Spleen (tissue), 11 donors: ENCODE results near the gene ZSWIM2. TPM values are rescaled to one million over a fixed set of nuclear protein-coding genes. Genes with fewer than 3 reads are reported as not detected.
"Not testable (repeated sequence)": the region's sequence is repeated elsewhere in the genome, so short reads cannot be mapped to it uniquely, and the experiment has no call there.

Experiments
- DNase-seq: peaks from one replicate; pipeline ENCODE4 v3.0.0-alpha.2; 2020
- H3K27ac ChIP-seq, 8 donors: fragments of 200-600 bp; sonication (generic) in 7 of 8; 1 replicate in 4 of 8; 2 replicates in 4 of 8; pipeline versions ENCODE4 v1.5.0 to v1.8.0; 2016 to 2021; ENCODE audit warnings: inconsistent platforms in 4 of 8, mild to moderate bottlenecking in 4 of 8, moderate library complexity in 1 of 8
- H3K27me3 ChIP-seq, 7 donors: fragments of 200-600 bp; sonication (generic) in 6 of 7; replicated peaks in 1 of 7; 1 replicate in 4 of 7; 2 replicates in 3 of 7; pipeline versions ENCODE4 v1.5.0 to v1.8.0; 2016 to 2021; ENCODE audit warnings: inconsistent platforms in 3 of 7, mild to moderate bottlenecking in 1 of 7
- H3K36me3 ChIP-seq, 6 donors: fragments of 200-600 bp; sonication (generic) in 5 of 6; 1 replicate in 4 of 6; 2 replicates in 2 of 6; pipeline versions ENCODE4 v1.5.0 to v1.8.0; 2016 to 2021; ENCODE audit warnings: inconsistent platforms in 2 of 6
- H3K4me1 ChIP-seq, 6 donors: fragments of 200-600 bp; sonication (generic) in 5 of 6; 1 replicate in 3 of 6; 2 replicates in 3 of 6; pipeline versions ENCODE4 v1.5.0 to v1.8.0; 2016 to 2021; ENCODE audit warnings: inconsistent platforms in 3 of 6
- H3K4me3 ChIP-seq, 8 donors: fragments of 200-600 bp; sonication (generic) in 7 of 8; 1 replicate in 4 of 8; 2 replicates in 4 of 8; pipeline versions ENCODE4 v1.5.0 to v1.8.0; 2016 to 2021; ENCODE audit warnings: inconsistent platforms in 4 of 8, mild to moderate bottlenecking in 4 of 8, moderate library complexity in 2 of 8
- H3K9me3 ChIP-seq, 8 donors: fragments of 200-600 bp; sonication (generic) in 7 of 8; 1 replicate in 4 of 8; 2 replicates in 4 of 8; pipeline versions ENCODE4 v1.5.0 to v1.8.0; 2016 to 2021; ENCODE audit warnings: inconsistent platforms in 4 of 8
- POLR2A ChIP-seq, 3 donors: fragments of 450-650 bp; IDR thresholded peaks; one replicate each; pipeline ENCODE4 v1.5.1; 2017; ENCODE audit warnings: antibody characterized with exemption in 3 of 3, mild to moderate bottlenecking in 1 of 3
- POLR2AphosphoS5 ChIP-seq, 3 donors: sonication (generic); formaldehyde crosslinking; IDR thresholded peaks; one replicate each; pipeline ENCODE4 v1.5.1; 2017; ENCODE audit warnings: antibody characterized with exemption in 3 of 3
- WGBS, 5 donors: extraction: QIAGEN DNeasy Blood & Tissue Kit in 3 of 5; methylation state at CpG; one replicate each; pipeline versions ENCODE4 v1.1.5 to v1.1.7; 2013 to 2018; 5-methylcytosine and 5-hydroxymethylcytosine counted together
- intact Hi-C: fragments of 100-400 bp; cut with DNase I; formaldehyde crosslinking; loops from one replicate; pipeline ENCODE4 v1.15.0; 2023; ENCODE audit warnings: low total_unique reads
- polyA plus RNA-seq, 3 donors: library from polyadenylated mRNA; stranded (reverse); fragments of 200-250 nt; gene quantifications; one replicate each; pipeline ENCODE4 v1.2.1, GENCODE V29; 2013
- total RNA-seq, 7 donors: library from RNA; depleted of rRNA in 3 of 7; stranded (reverse); fragments of >200 nt in 3 of 7; fragmentation: NEBNext Ultra II Directional in 4 of 7; extraction: Animal tissue kit (Norgen Biotek cat#: 25700) in 4 of 7; gene quantifications; one replicate each; pipeline versions ENCODE4 v1.1.0 to v1.2.1, GENCODE V29; 2016 to 2021
- TF ChIP-seq, protein P1 (sequence below), 11 experiments: fragments of 200-600 bp in 7 of 11; fragments of 450-650 bp in 4 of 11; sonication (generic) in 4 of 11; IDR thresholded peaks in 8 of 11; conservative IDR thresholded peaks in 3 of 11; 1 replicate in 7 of 11; 2 replicates in 4 of 11; pipeline versions ENCODE4 v1.4.0 to v1.8.0; 2016 to 2021; ENCODE audit warnings: antibody characterized with exemption in 11 of 11, inconsistent platforms in 4 of 11, mild to moderate bottlenecking in 1 of 11
- donor health status: healthy with polysubstance abuse.
- donor health status: DM: no; HTN: no; CAD: no; lungs with moderate emphysema.
- donor health status: DM: no; HTN: no; CAD: no.
- donor health status: Bipolar disorder and iron deficiency.
- donor health status: healthy.
- donor health status: DM: no; HTN: no; CAD: no.
- donor health status: DM: yes; HTN: yes; CAD: no.

Gene ZSWIM2
- total and polyA plus RNA-seq, 10 donors: not detected

DNA sequence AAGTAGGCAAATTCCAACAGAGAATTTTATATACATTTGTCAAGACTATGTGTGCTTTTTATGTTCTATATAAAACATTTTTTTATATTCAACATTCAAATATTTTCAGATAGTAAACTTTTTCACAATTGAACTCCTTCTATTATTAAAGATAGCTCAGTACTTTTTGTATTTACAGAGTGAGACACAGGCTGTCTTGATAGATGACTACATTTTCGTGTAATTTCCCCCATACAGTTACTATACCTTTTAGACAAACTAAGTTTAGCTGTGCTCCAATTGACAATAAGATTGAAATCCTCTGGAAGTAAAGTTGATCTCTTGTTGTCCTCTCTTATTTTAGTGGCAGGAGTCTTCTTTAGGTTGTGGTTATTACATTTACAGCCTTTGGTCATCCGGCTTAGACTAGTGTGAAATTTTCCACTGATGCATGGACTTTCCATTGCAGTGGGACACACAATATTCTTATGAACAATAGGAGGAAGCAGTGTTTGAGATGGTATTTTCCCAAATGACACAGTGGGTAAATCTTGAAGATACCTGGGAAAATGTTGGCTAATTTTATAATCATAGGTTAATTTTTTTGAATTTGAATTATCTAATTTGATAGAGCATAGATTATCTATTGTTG is 21.0 kb downstream of the ZSWIM2 start:
- DNase-seq: no peak
- Histone ChIP-seq H3K4me3 (no peak overlapping the region), H3K4me1 (no peaks in the 10 kb centered on the region), H3K27me3 (no peaks in the 10 kb centered on the region), H3K27ac (no peak overlapping the region), H3K9me3 (no peaks in the 10 kb centered on the region), H3K36me3 (no peaks in the 10 kb centered on the region)
- intact Hi-C loops: no loop called here
- TF ChIP-seq POLR2A (IDR thresholded peaks at IDR 0.05): no peak
- TF ChIP-seq, protein P1, sequence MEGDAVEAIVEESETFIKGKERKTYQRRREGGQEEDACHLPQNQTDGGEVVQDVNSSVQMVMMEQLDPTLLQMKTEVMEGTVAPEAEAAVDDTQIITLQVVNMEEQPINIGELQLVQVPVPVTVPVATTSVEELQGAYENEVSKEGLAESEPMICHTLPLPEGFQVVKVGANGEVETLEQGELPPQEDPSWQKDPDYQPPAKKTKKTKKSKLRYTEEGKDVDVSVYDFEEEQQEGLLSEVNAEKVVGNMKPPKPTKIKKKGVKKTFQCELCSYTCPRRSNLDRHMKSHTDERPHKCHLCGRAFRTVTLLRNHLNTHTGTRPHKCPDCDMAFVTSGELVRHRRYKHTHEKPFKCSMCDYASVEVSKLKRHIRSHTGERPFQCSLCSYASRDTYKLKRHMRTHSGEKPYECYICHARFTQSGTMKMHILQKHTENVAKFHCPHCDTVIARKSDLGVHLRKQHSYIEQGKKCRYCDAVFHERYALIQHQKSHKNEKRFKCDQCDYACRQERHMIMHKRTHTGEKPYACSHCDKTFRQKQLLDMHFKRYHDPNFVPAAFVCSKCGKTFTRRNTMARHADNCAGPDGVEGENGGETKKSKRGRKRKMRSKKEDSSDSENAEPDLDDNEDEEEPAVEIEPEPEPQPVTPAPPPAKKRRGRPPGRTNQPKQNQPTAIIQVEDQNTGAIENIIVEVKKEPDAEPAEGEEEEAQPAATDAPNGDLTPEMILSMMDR (IDR thresholded peaks at IDR 0.05 in 8 of 11, conservative IDR thresholded peaks at IDR 0.05 in 3 of 11): no peak
- no peak for TF ChIP-seq POLR2AphosphoS5 (IDR thresholded peaks at IDR 0.05)
- WGBS, 5 donors: 66 to 84% (median 71%) methylated on average over 2 of the region's 2 CpGs

GRCh38 chr2:186827411-186827810 is 21.6 kb downstream of the ZSWIM2 start:
- Histone ChIP-seq H3K4me1 (no peaks in the 10 kb centered on the region), H3K36me3 (no peaks in the 10 kb centered on the region), H3K27ac (no peak overlapping the region), H3K9me3 (no peaks in the 10 kb centered on the region), H3K4me3 (no peak overlapping the region), H3K27me3 (no peaks in the 10 kb centered on the region)
- no peak for DNase-seq
- TF ChIP-seq POLR2AphosphoS5 (IDR thresholded peaks at IDR 0.05): no peak
- TF ChIP-seq, protein P1 (IDR thresholded peaks at IDR 0.05 in 8 of 11, conservative IDR thresholded peaks at IDR 0.05 in 3 of 11): no peak
- TF ChIP-seq POLR2A (IDR thresholded peaks at IDR 0.05): no peak
- 67 to 93% (median 84%) methylated on average over 2 of the region's 2 CpGs for WGBS, 5 donors
- intact Hi-C loops: no loop called here

GRCh38 chr2:186822323-186822722 is 26.6 kb downstream of the ZSWIM2 start:
- no peak overlapping the region for H3K4me3 ChIP-seq
- peaks cover 0 to 7% (median 1%) of the 10 kb centered on the region in 8 donors for H3K9me3 ChIP-seq
- no peaks in the 10 kb centered on the region for H3K4me1 ChIP-seq
- no peaks in the 10 kb centered on the region for H3K27me3 ChIP-seq
- intact Hi-C loops: no loop called here
- WGBS, 5 donors: 86 to 97% (median 91%) methylated on average over 2 of the region's 2 CpGs
- TF ChIP-seq POLR2AphosphoS5 (IDR thresholded peaks at IDR 0.05): no peak
- TF ChIP-seq, protein P1 (IDR thresholded peaks at IDR 0.05 in 8 of 11, conservative IDR thresholded peaks at IDR 0.05 in 3 of 11): no peak
- no peak for TF ChIP-seq POLR2A (IDR thresholded peaks at IDR 0.05)
- DNase-seq: no peak
- H3K36me3 ChIP-seq: no peaks in the 10 kb centered on the region
- no peak overlapping the region for H3K27ac ChIP-seq

DNA sequence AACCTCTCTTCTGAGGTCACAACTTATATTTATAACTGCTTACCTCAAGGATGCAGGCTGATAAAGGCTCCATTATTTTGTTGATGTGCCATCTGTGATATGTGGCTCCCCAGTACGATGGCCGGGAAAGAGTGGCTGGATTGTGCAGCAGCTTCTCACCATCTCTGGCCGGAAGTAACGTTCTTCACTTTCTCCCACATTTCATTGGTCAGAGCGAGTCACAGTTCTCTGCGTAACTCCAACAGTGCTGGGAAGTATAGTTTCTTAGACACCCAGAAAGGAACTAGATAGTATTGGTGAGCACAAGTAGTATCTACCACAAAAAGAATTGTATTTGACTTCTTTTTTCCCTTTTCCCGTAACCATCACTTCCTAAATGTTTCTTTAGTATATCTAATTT is 28.7 kb downstream of the ZSWIM2 start:
- TF ChIP-seq POLR2AphosphoS5 (IDR thresholded peaks at IDR 0.05) (no peak), POLR2A (IDR thresholded peaks at IDR 0.05) (no peak)
- TF ChIP-seq, protein P1 (IDR thresholded peaks at IDR 0.05 in 8 of 11, conservative IDR thresholded peaks at IDR 0.05 in 3 of 11): no peak
- no peak overlapping the region for H3K4me3 ChIP-seq
- no peaks in the 10 kb centered on the region for H3K36me3 ChIP-seq
- no peak overlapping the region for H3K27ac ChIP-seq
- H3K27me3 ChIP-seq: no peaks in the 10 kb centered on the region
- no peak for DNase-seq
- peaks cover 0 to 22% (median 11%) of the 10 kb centered on the region in 8 donors for H3K9me3 ChIP-seq
- intact Hi-C loops: no loop called here
- H3K4me1 ChIP-seq: no peaks in the 10 kb centered on the region
- 85 to 94% (median 90%) methylated on average over 7 of the region's 7 CpGs for WGBS, 5 donors

GRCh38 chr2:186811760-186812159 is 37.2 kb downstream of the ZSWIM2 start:
- DNase-seq, H3K4me1 ChIP-seq, H3K4me3 ChIP-seq, H3K36me3 ChIP-seq, H3K27ac ChIP-seq, H3K27me3 ChIP-seq, intact Hi-C loops: not testable (repeated sequence)
- WGBS, 5 donors: 79 to 98% (median 84%) methylated on average over 6 of the region's 6 CpGs
- peaks cover 0 to 13% (median 9%) of the 10 kb centered on the region in 8 donors for H3K9me3 ChIP-seq
